Endothelial cell of umbilical vein (primary cell): ENCODE results near the gene FECH. TPM values are rescaled to one million over a fixed set of nuclear protein-coding genes. Genes with fewer than 3 reads are reported as not detected.

Experiments
- Bru-seq: library from RNA; stranded (reverse); fragments of 400-500 nt; gene quantifications from one replicate; lab custom pipeline; 2021; lab: Mats Ljungman, UMichigan
- BruChase-seq, 2 experiments: library from RNA; stranded (reverse); fragments of 400-500 nt; gene quantifications; one replicate each; lab custom pipeline; 2021; lab: Mats Ljungman, UMichigan
- BruUV-seq: library from RNA; stranded (reverse); fragments of 400-500 nt; replicated peaks from 2 replicates; lab custom pipeline; 2021; lab: Mats Ljungman, UMichigan
- CTCF ChIA-PET: fragments of 300-600, 350-600 bp; sonication (Branson Sonifier 250); formaldehyde crosslinking; loops from one replicate; lab custom pipeline; 2021; ENCODE audit warnings: antibody characterized with exemption, inconsistent platforms; lab: Charles Lee
- POLR2A ChIA-PET: fragments of 300-600, 350-600 bp; sonication (Branson Sonifier 250); formaldehyde crosslinking; loops from one replicate; lab custom pipeline; 2021; ENCODE audit warnings: antibody characterized with exemption, inconsistent platforms; lab: Charles Lee
- DNase-seq: peaks from one replicate; pipeline ENCODE4 v3.0.0-alpha.2; 2011; ENCODE audit warnings: low read depth, low spot score
- FAIRE-seq: peaks from 2 replicates; lab custom pipeline; 2011; peaks lifted over from hg19 to GRCh38; lab: Jason Lieb, UNC
- H2AFZ ChIP-seq: 2 replicates; pipeline ENCODE4 v1.6.0; 2012; ENCODE audit warnings: low read depth, low read length, control low read depth, inconsistent platforms
- H3K27ac ChIP-seq: 2 replicates; pipeline ENCODE4 v1.5.1; 2011; ENCODE audit warnings: low read depth, mild to moderate bottlenecking, control low read depth, low read length, moderate library complexity; ENCODE audit not compliant: insufficient read depth
- H3K27me3 ChIP-seq, 2 experiments: 2 replicates each; pipeline versions ENCODE4 v1.6.0 to v1.6.1; 2011; ENCODE audit warnings: low read length in 2 of 2, mixed read lengths in 1 of 2; ENCODE audit not compliant: control insufficient read depth in 2 of 2, insufficient read depth in 2 of 2
- H3K36me3 ChIP-seq, 2 experiments: 2 replicates in 1 of 2; 3 replicates in 1 of 2; pipeline ENCODE4 v1.5.1; 2011; ENCODE audit warnings: low read length in 2 of 2, mild to moderate bottlenecking in 1 of 2, moderate library complexity in 1 of 2; ENCODE audit not compliant: control insufficient read depth in 2 of 2, insufficient read depth in 2 of 2; ENCODE audit errors: extremely low read depth in 1 of 2
- H3K4me1 ChIP-seq: 3 replicates; pipeline ENCODE4 v1.5.1; 2011; ENCODE audit warnings: mild to moderate bottlenecking, low read length; ENCODE audit not compliant: control insufficient read depth, insufficient read depth; ENCODE audit errors: extremely low read depth
- H3K4me2 ChIP-seq: 2 replicates; pipeline ENCODE4 v1.6.1; 2011; ENCODE audit warnings: low read length, control low read depth, mixed read lengths; ENCODE audit not compliant: insufficient read depth
- H3K4me3 ChIP-seq, 3 experiments: fragments of 200-600 bp in 1 of 3; sonication (generic), shearing (Covaris generic) in 1 of 3; replicated peaks in 1 of 3; 2 replicates each; pipeline ENCODE4 v1.5.1; 2011 to 2016; ENCODE audit warnings: control low read depth in 3 of 3, low read length in 3 of 3, mild to moderate bottlenecking in 2 of 3, inconsistent platforms in 1 of 3, low read depth in 1 of 3, moderate library complexity in 1 of 3; ENCODE audit not compliant: insufficient read depth in 1 of 3
- H3K79me2 ChIP-seq: 2 replicates; pipeline ENCODE4 v1.6.0; 2012; ENCODE audit warnings: low read length, inconsistent platforms; ENCODE audit not compliant: control insufficient read depth, insufficient read depth
- H3K9ac ChIP-seq: replicated peaks from 2 replicates; pipeline ENCODE3; 2011; ENCODE audit warnings: low read length, control low read depth; ENCODE audit not compliant: insufficient read depth; ENCODE audit errors: extremely low read depth
- H3K9me1 ChIP-seq: replicated peaks from 3 replicates; pipeline ENCODE4 v1.6.0; 2011; ENCODE audit warnings: mild to moderate bottlenecking, low read length; ENCODE audit not compliant: control insufficient read depth, insufficient read depth; ENCODE audit errors: extremely low read depth
- H3K9me3 ChIP-seq: replicated peaks from 2 replicates; pipeline ENCODE4 v1.5.1; 2012; ENCODE audit warnings: low read length, inconsistent platforms; ENCODE audit not compliant: control insufficient read depth, insufficient read depth
- H4K20me1 ChIP-seq: replicated peaks from 2 replicates; pipeline ENCODE3; 2011; ENCODE audit warnings: mild to moderate bottlenecking, low read length; ENCODE audit not compliant: control insufficient read depth, insufficient read depth; ENCODE audit errors: extremely low read depth
- POLR2A ChIP-seq: IDR thresholded peaks from 2 replicates; pipeline ENCODE4 v1.6.1; 2012; ENCODE audit warnings: low read depth, mild to moderate bottlenecking, control low read depth, low read length
- POLR2AphosphoS5 ChIP-seq: IDR thresholded peaks from 2 replicates; pipeline ENCODE4 v1.6.1; 2012; ENCODE audit warnings: low read depth, mild to moderate bottlenecking, control low read depth, low read length, moderate library complexity; ENCODE audit not compliant: insufficient read depth
- dilution Hi-C: fragments of 300-500 bp; cut with MboI; formaldehyde crosslinking; loops from one replicate; pipeline ENCODE4 v1.15.0; 2019; ENCODE audit warnings: low sequenced_read_pairs; ENCODE audit not compliant: extremely low pct_ligation_motif_present
- intact Hi-C: fragments of 100-400 bp; cut with micrococcal nuclease; formaldehyde crosslinking; loops from one replicate; pipeline ENCODE4 v1.10.0; 2022
- long read RNA-seq: library from polyadenylated mRNA; stranded (forward); transcript quantifications from one replicate; pipeline ENCODE4 v2.0.0, GENCODE V29; 2021
- polyA minus RNA-seq, 3 experiments: library from RNA; depleted of rRNA, polyadenylated mRNA; stranded (reverse); fragments of >200 nt; gene quantifications; 1 replicate in 1 of 3; 2 replicates in 2 of 3; pipeline ENCODE4 v1.2.3, GENCODE V29; 2011
- polyA plus RNA-seq, 4 experiments: library from polyadenylated mRNA; depleted of rRNA in 3 of 4; stranded (reverse) in 3 of 4; unstranded in 1 of 4; fragments of >200 nt; gene quantifications; 2 replicates each; pipeline versions ENCODE4 v1.2.1 to v1.2.3, GENCODE V29; 2011 to 2012; ENCODE audit warnings: missing spikeins in 1 of 4
- total RNA-seq: library from RNA; stranded (reverse); gene quantifications from 2 replicates; pipeline ENCODE4 v1.2.3, GENCODE V29; 2021
- TF ChIP-seq, protein P1 (sequence below): IDR thresholded peaks from 2 replicates; pipeline ENCODE4 v1.6.1; 2011; ENCODE audit not compliant: insufficient read depth, insufficient read length

FECH gene, protein sequence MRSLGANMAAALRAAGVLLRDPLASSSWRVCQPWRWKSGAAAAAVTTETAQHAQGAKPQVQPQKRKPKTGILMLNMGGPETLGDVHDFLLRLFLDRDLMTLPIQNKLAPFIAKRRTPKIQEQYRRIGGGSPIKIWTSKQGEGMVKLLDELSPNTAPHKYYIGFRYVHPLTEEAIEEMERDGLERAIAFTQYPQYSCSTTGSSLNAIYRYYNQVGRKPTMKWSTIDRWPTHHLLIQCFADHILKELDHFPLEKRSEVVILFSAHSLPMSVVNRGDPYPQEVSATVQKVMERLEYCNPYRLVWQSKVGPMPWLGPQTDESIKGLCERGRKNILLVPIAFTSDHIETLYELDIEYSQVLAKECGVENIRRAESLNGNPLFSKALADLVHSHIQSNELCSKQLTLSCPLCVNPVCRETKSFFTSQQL
- 27.9 and 33.3 TPM in 2 replicates for total RNA-seq
- polyA plus RNA-seq = 20.9 and 25.3 TPM in 2 replicates
- 36.5 and 38.1 TPM in 2 replicates for polyA plus RNA-seq (2011; cell fraction: cytosol; rRNA removed)
- 23.2 and 23.8 TPM in 2 replicates for polyA plus RNA-seq (2011; cell fraction: nucleus; rRNA removed)
- polyA plus RNA-seq (2012) = 26.9 and 31.7 TPM in 2 replicates
- polyA minus RNA-seq = 33.1 and 34.0 TPM in 2 replicates
- polyA minus RNA-seq (2011; cell fraction: cytosol; rRNA and poly(A)+ RNA removed) = 22.1 TPM
- polyA minus RNA-seq (2011; cell fraction: nucleus; rRNA and poly(A)+ RNA removed) = 15.4 and 19.1 TPM in 2 replicates
- Bru-seq, nascent RNA = percentile 66 among the genes with signal in this experiment
- percentile 69 among the genes with signal in this experiment for BruChase-seq, experiment 1, labeled RNA remaining after a 6-hour chase
- BruChase-seq, experiment 2, labeled RNA remaining after a 2-hour chase = percentile 60 among the genes with signal in this experiment
- long read RNA-seq, transcript FECH-201 (11 exons, 3,853 nt) = major isoform, 51 of 64 reads
- long read RNA-seq, partial matches to known transcripts = 5 of 64 reads
- long read RNA-seq, other reads (novel, unspliced or antisense) = 5 of 64 reads

DNA sequence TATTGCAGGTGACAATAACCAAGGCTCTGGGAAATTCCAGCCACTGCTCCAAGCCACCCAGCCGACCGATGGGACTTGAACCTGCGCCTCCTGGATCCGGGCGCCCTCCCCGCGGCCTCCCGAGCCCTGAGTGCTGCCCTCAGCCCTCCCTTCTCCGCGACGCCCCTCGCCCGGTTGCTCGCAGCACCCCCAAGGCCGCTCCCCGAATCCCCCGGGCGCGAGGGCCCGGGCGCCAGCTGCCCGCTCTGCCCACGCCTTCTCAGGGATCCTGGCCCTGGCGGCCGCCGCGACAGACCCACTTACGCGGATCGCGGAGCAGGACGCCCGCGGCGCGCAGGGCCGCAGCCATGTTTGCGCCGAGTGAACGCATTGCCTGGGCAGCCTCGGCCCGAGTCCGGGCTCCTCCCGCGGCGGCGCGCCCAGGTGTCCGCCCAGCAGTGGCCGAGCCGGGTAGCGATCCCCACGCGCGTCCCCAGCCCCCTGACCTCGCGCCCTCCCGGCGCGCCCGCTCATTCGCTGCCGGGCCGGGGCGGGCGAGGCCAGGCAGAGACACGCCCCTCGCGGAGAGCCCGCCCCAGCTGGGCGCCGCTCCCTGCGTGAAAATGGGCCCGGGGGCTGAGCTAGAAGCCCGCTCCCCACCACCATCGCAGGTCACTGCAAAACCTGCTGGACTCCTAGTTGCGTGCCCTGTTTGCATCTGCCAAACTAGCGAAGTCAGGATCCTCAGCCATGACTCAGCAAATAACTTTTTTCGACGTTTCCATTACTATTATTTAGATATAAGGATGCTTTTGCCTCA lies at the start of gene FECH:
FECH (minus strand) TSS at position 452 of the 799 bp plus-strand sequence; CDS start at position 370, 82 bp downstream.
- H4K20me1 ChIP-seq = no peaks in the 10 kb centered on the region
- peak; percentile 76 for DNase-seq
- H3K9ac ChIP-seq = peak within 1 kb of the TSS; percentile 85
- H3K27me3 ChIP-seq = no peaks in the 10 kb centered on the region
- H3K4me2 ChIP-seq = peak within 1 kb of the TSS; percentile 98
- dilution Hi-C loops = no loop called here
- H3K9me3 ChIP-seq = no peaks in the 10 kb centered on the region
- H3K9me1 ChIP-seq = no peaks in the 10 kb centered on the region
- H3K36me3 ChIP-seq = peaks cover 0 to 3% of the 10 kb centered on the region in 2 experiments
- H3K4me3 ChIP-seq = peak within 1 kb of the TSS; percentile 63 to 88 (median 80)
- CTCF ChIA-PET = interaction anchor here (1.6 kb wide), 2 partner anchors 24 to 535 kb away, joined by 4 read pairs; no protein-coding TSS in a partner anchor
- H2AFZ ChIP-seq = peak within 1 kb of the TSS; percentile 99
- POLR2A ChIA-PET = no interaction called here
- H3K79me2 ChIP-seq = no peaks in the 10 kb centered on the region
- peak within 1 kb of the TSS; percentile 19 for H3K27ac ChIP-seq
- intact Hi-C loops = no loop called here
- BruUV-seq = no TSS peak
- FAIRE-seq = peak; percentile 57
- H3K4me1 ChIP-seq = peaks cover 11% of the 10 kb centered on the region
- TF ChIP-seq, protein P1, sequence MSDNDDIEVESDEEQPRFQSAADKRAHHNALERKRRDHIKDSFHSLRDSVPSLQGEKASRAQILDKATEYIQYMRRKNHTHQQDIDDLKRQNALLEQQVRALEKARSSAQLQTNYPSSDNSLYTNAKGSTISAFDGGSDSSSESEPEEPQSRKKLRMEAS = no peak
- TF ChIP-seq POLR2A (peak; percentile 74), POLR2AphosphoS5 (peak; percentile 88)
